Measurements from ENCODE around the gene WDCP.
"Not testable (repeated sequence)": the region's sequence is repeated elsewhere in the genome, so short reads cannot be mapped to it uniquely, and the experiment has no call there.

WDCP gene

GRCh38 chr2:24058564-24059271 is 11.5 kb upstream of the WDCP start:
- no peak for DNase-seq

GRCh38 chr2:24055750-24056149 is 8.6 kb upstream of the WDCP start:
- no peak for DNase-seq

DNA sequence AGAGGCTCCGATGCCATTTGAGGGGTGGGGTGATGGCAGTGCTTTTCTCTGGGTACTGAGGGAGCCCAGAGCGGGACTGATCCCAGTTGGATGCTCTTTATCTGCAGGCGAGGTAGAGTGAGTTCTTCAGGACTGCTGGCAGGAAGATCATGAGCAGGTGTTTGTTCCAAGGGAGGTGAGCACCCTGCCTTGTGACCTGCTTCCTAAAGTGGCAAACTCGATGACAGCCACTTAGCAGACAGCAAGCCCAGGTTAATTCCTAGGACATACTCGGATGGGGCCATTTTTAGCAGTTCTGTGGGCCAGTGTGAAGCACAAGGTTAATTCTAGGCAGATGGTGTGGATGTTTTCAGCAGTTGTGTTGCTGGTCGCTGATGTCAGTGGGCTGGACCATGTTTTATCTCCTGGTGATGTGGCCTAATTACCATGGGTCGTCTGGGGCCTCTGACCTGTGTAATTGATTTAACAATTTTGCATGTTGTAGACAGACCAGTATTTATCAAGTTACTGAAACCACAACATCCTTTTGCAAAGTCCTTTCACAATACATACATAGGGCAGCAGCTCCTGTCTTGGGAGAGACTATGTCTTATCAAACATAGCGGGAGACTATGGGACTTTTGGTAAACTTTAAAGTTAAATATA is 7.3 kb upstream of the WDCP start:
- DNase-seq, result no peak

GRCh38 chr2:24052951-24053350 is 5.8 kb upstream of the WDCP start:
- no peak for DNase-seq

DNA sequence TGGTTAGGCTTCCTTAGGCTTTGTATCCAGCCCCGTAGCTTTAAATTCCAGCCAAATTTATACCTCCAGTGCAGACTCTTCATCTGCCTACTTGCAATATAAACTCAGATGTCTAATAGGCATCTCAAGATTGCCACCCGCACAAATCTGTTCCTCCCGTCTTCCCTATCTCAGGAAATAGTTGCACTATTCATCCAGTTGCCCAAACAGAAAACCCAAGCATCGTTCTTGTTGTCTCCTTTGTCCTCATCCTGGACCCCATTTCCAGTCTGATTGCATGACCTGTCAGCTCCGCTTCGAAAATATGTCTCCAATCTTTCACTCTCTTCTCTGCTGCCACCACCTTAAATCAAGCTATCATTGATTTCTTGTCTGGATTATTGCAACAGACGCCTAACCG is 4.6 kb upstream of the WDCP start:
- DNase-seq, result no peak

GRCh38 chr2:24050041-24050979 is 3.1 kb upstream of the WDCP start:
- no peak for DNase-seq

GRCh38 chr2:24049485-24050021 is 2.4 kb upstream of the WDCP start, which contains the start of gene FKBP1B:
Gene FKBP1B, plus strand, starts transcription at chr2:24049741. Its CDS starts 109 bp downstream, at chr2:24049850.
- DNase-seq, result peak; percentile 41

- DNase-seq, result no peak
These were observed 1.7 kb upstream of the WDCP start for GRCh38 chr2:24048769-24049484.

GRCh38 chr2:24047703-24048033 is 477 bp upstream of the WDCP start:
- DNase-seq, result no peak

DNA sequence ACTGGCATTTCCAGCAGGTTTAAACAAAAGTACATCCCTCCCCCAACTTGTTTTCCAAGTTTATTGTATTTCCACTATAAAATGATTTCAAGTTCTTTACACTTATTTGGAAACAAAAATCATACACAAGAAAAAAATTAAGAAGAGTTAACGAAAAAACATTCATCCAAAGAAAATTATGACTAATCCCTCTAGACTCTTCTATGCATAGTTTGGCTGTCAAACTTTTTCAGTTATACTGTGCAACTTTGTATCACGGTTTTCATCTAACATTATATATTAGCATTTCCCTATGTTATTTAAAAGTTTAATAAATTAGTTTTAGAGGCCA is 627 bp downstream of the WDCP start:
- DNase-seq, result no peak

- DNase-seq, result no peak
These were observed 1.4 kb downstream of the WDCP start for GRCh38 chr2:24045511-24046508.

DNA sequence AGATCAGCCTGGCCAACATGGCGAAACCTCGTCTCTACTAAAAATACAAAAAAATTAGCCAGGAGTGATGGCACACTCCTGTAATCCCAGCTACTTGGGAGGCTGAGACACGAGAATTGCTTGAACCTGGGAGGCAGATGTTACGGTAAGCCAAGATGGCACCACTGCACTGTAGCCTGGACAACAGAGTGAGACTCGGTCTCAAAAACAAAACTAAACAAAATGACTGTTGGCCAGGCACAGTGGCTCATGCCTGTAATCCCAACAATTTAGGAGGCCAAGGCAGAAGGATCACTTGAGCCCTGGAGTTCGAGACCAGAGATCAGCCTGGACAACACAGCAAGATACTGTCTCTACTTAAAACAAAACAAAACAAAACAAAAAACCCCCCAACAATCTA is 4.1 kb downstream of the WDCP start:
- not testable (repeated sequence) for DNase-seq

DNA sequence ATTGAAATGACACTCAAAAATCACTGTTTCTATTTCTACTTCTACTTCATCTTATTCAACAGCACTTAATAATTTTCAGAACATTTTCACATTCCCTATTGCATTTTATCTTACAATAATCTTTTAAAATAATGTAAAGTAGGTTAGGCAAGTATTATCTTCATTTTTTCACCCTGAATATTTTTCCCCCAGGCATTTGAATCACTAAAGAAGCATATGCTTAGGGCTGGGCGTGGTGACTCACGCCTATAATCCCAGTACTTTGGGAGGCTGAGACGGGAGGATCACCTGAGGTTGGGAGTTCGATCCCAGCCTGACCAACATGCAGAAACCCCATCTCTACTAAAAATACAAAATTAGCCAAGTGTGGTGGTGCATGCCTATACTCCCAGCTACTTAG is 6.7 kb downstream of the WDCP start:
- DNase-seq, result no peak

DNA sequence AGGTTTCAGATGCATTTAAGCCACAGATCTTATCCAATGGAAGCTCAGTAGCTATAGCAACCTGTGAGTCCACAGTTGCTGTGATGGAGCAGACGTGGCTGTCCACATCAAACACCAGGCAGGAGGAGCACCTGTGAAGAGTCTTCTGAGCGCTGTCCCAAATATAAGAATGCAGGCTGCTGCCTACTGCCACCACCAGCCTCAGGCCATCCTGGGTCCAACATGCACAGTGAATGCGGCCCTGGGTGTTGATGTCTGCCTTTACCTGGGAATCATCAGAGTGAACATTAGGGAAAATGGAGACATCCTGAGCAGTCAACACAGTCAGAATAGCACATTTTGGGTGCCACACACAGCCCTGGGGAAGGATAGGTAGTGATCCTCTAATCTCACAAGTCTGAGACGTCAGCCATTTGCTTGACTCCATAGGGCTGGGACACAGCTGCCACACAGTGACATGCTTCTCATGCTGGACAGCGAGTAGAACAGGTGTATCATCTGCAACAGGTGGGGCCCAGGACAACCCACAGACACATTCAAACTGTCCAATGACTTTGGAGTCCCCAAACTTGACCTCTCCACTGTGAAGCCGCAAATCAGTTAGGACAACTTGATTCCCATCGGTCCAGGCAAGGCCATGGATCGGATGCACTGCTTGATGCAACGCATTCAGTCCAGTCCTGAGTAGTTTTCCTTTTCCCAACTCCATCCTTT is 8.2 kb downstream of the WDCP start:
- DNase-seq, result no peak

GRCh38 chr2:24026233-24026632 is 21.0 kb downstream of the WDCP start:
- DNase-seq, result no peak

GRCh38 chr2:24024996-24025663 is 22.1 kb downstream of the WDCP start:
- no peak for DNase-seq

DNA sequence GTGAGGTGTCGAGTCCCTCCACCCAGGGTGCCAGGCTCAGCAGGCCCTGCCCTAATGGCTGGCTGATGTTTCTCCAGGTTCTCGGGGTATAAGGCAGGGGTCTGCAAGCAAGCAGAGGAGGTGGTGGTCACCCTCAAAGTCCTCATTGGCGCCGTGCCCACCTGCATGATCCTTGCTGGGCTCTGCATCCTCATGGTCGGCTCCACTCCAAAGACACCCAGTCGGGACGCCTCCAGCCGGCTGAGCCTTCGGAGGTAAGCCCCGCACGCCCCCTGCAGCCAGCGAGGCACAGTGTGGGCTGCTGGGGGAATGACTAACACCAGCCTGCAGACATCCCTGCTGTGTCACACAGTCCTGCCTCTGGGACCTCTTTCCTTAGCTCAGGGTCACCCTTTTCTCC is 23.2 kb downstream of the WDCP start:
- no peak for DNase-seq

DNA sequence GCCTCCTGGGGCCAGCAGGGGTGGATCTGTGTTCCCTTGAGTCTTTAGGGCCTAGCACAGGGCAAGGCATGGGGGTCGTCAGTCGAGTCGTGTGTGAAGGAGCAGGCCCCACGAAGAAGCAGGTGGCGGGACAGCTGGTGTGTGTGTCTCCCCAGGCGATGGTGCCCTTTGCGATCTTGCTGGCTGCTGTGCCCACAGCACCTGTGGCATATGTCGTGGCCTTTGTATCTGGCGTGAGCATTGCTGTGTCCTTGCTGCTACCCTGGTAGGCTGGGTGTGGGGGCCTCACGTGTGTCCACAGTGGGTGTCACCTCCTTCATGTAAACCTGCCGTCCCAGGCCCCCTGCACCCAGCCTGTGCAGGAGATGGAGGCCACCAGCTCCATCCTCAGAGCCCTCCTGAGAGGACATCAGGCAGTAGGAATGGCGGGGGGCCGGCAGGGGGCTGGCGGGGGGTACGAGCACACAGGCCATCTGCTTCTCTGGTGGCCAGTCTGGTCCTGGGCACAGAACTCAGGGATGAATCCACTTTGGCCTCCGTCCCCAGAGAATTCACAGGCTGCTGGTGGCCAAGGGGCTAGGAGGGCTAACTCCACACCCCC is 24.1 kb downstream of the WDCP start:
- no peak for DNase-seq

GRCh38 chr2:24022324-24022974 is 24.7 kb downstream of the WDCP start:
- no peak for DNase-seq
